ENCODE measurements around the gene ADAMTS2. TPM values are rescaled to one million over a fixed set of nuclear protein-coding genes. Genes with fewer than 3 reads are reported as not detected.
A peak's percentile ranks its signal among the peaks of the same experiment; 100 is the strongest.

ADAMTS2 gene
- total and polyA plus RNA-seq, 10 donors = 4.0 to 101 (median 47.5) TPM

- WGBS, 5 donors = 56 to 80% (median 66%) methylated on average over 1 to 17 of the region's 17 CpGs
- peak; percentile 77 for DNase-seq
- TF ChIP-seq POLR2A (IDR thresholded peaks at IDR 0.05) = no peak
- peak in 2 of 3 donors; percentile 51 to 67 for TF ChIP-seq POLR2AphosphoS5 (IDR thresholded peaks at IDR 0.05)
- H3K9me3 ChIP-seq = no peaks in the 10 kb centered on the region
- intact Hi-C loops (cut with DNase I; ENCODE audit: low total_unique reads) = no loop called here
- H3K27ac ChIP-seq = peak overlapping the region in 1 of 8 donors; percentile 54
- peaks cover 0 to 11% (median 0%) of the 10 kb centered on the region in 6 donors for H3K36me3 ChIP-seq
- peaks cover 5 to 77% (median 35%) of the 10 kb centered on the region in 6 donors for H3K4me1 ChIP-seq
- H3K4me3 ChIP-seq = no peak overlapping the region
- H3K27me3 ChIP-seq (replicated peaks in 1 of 7) = peaks cover 0 to 24% (median 0%) of the 10 kb centered on the region in 7 donors
Observed at GRCh38 chr5:179267071-179267670, 78.1 kb downstream of the ADAMTS2 start.

- 71 to 81% (median 79%) methylated on average over 8 to 13 of the region's 13 CpGs for WGBS, 5 donors
- no peaks in the 10 kb centered on the region for H3K9me3 ChIP-seq
- H3K27me3 ChIP-seq (replicated peaks in 1 of 7) = peaks cover 0 to 24% (median 0%) of the 10 kb centered on the region in 7 donors
- peaks cover 0 to 4% (median 0%) of the 10 kb centered on the region in 6 donors for H3K36me3 ChIP-seq
- H3K27ac ChIP-seq = peak overlapping the region in 4 of 8 donors; percentile 25 to 61 (median 56)
- DNase-seq = peak; percentile 58
- TF ChIP-seq POLR2A (IDR thresholded peaks at IDR 0.05) (no peak), POLR2AphosphoS5 (IDR thresholded peaks at IDR 0.05) (no peak), CTCF (IDR thresholded peaks at IDR 0.05 in 8 of 11, conservative IDR thresholded peaks at IDR 0.05 in 3 of 11) (no peak)
- H3K4me1 ChIP-seq = peaks cover 5 to 77% (median 36%) of the 10 kb centered on the region in 6 donors
- no peak overlapping the region for H3K4me3 ChIP-seq
- intact Hi-C loops (cut with DNase I; ENCODE audit: low total_unique reads) = no loop called here
Observed at GRCh38 chr5:179266291-179267070, 78.8 kb downstream of the ADAMTS2 start.

- Histone ChIP-seq H3K36me3 (no peaks in the 10 kb centered on the region), H3K27me3 (replicated peaks in 1 of 7) (peaks cover 0 to 24% (median 0%) of the 10 kb centered on the region in 7 donors), H3K27ac (peak overlapping the region in 4 of 8 donors; percentile 25 to 61 (median 56)), H3K4me3 (no peak overlapping the region), H3K4me1 (peaks cover 5 to 73% (median 36%) of the 10 kb centered on the region in 6 donors), H3K9me3 (no peaks in the 10 kb centered on the region)
- DNase-seq = peak; percentile 78
- 37 to 52% (median 47%) methylated on average over 20 to 35 of the region's 35 CpGs for WGBS, 5 donors
- no peak for TF ChIP-seq CTCF (IDR thresholded peaks at IDR 0.05 in 8 of 11, conservative IDR thresholded peaks at IDR 0.05 in 3 of 11)
- TF ChIP-seq POLR2AphosphoS5 (IDR thresholded peaks at IDR 0.05) = peak; percentile 43 to 86 (median 71)
- TF ChIP-seq POLR2A (IDR thresholded peaks at IDR 0.05) = no peak
- intact Hi-C loops (cut with DNase I; ENCODE audit: low total_unique reads) = no loop called here
Observed at GRCh38 chr5:179265514-179266290, 79.6 kb downstream of the ADAMTS2 start.

- DNase-seq = peak; percentile 58
- intact Hi-C loops (cut with DNase I; ENCODE audit: low total_unique reads) = no loop called here
- TF ChIP-seq POLR2AphosphoS5 (IDR thresholded peaks at IDR 0.05) (no peak), POLR2A (IDR thresholded peaks at IDR 0.05) (no peak), CTCF (IDR thresholded peaks at IDR 0.05 in 8 of 11, conservative IDR thresholded peaks at IDR 0.05 in 3 of 11) (no peak)
- peaks cover 5 to 67% (median 33%) of the 10 kb centered on the region in 6 donors for H3K4me1 ChIP-seq
- peaks cover 0 to 24% (median 0%) of the 10 kb centered on the region in 7 donors for H3K27me3 ChIP-seq (replicated peaks in 1 of 7)
- no peak overlapping the region for H3K4me3 ChIP-seq
- H3K36me3 ChIP-seq = no peaks in the 10 kb centered on the region
- peak overlapping the region in 2 of 8 donors; percentile 48 to 61 for H3K27ac ChIP-seq
- 37 to 70% (median 63%) methylated on average over 10 to 24 of the region's 24 CpGs for WGBS, 5 donors
- no peaks in the 10 kb centered on the region for H3K9me3 ChIP-seq
Observed at GRCh38 chr5:179264783-179265513, 80.3 kb downstream of the ADAMTS2 start.
